Measurements from ENCODE around the gene MSL3B.

DNA sequence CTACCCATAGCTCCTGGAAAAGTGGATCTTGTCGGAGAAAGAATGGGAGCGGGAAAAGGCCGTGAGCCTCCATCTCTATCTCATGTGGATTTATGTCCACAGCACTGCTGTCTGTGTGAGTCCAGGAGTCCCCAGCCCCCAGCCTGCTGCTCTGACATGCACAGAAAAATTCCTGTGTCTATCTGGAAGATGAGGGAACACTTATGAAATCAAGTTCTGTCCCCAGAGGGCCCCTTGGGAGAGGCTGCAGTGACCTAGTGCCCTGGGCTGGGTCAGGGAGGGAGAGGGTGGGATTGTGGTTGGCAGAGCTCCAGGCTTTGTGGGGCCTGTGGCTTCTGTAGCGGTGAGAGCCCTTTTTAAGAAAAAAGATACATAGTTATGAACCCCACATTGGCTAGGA lies 51.4 kb downstream of the MSL3B start:
- TF ChIP-seq, protein P1, sequence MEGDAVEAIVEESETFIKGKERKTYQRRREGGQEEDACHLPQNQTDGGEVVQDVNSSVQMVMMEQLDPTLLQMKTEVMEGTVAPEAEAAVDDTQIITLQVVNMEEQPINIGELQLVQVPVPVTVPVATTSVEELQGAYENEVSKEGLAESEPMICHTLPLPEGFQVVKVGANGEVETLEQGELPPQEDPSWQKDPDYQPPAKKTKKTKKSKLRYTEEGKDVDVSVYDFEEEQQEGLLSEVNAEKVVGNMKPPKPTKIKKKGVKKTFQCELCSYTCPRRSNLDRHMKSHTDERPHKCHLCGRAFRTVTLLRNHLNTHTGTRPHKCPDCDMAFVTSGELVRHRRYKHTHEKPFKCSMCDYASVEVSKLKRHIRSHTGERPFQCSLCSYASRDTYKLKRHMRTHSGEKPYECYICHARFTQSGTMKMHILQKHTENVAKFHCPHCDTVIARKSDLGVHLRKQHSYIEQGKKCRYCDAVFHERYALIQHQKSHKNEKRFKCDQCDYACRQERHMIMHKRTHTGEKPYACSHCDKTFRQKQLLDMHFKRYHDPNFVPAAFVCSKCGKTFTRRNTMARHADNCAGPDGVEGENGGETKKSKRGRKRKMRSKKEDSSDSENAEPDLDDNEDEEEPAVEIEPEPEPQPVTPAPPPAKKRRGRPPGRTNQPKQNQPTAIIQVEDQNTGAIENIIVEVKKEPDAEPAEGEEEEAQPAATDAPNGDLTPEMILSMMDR (IDR thresholded peaks at IDR 0.05; ENCODE audit: poor library complexity, severe bottlenecking): no peak
- no peak for TF ChIP-seq EZH2 (IDR thresholded peaks at IDR 0.05; ENCODE audit: borderline replicate concordance, insufficient read depth, low read length, poor library complexity, severe bottlenecking)
- no peak for TF ChIP-seq POLR2AphosphoS5 (IDR thresholded peaks at IDR 0.05)
- no peak for TF ChIP-seq TAF1 (IDR thresholded peaks at IDR 0.05; ENCODE audit: low read depth)
